LHCN-M2 (cell line): ENCODE results near the gene SH3GL2. TPM values are rescaled to one million over a fixed set of nuclear protein-coding genes. Genes with fewer than 3 reads are reported as not detected.
A peak's percentile ranks its signal among the peaks of the same experiment; 100 is the strongest.
"Not testable (repeated sequence)": the region's sequence is repeated elsewhere in the genome, so short reads cannot be mapped to it uniquely, and the experiment has no call there.

Source experiments
- DNase-seq: peaks from one replicate; pipeline ENCODE4 v3.0.0-alpha.2; 2012; ENCODE audit warnings: low read depth
- total RNA-seq: library from RNA; depleted of rRNA; stranded (reverse); fragments of >200 nt; gene quantifications from 2 replicates; pipeline ENCODE4 v1.2.3, GENCODE V29; 2014

SH3GL2 gene
- total RNA-seq, 1 experiment from 2014 or later: not detected

DNA sequence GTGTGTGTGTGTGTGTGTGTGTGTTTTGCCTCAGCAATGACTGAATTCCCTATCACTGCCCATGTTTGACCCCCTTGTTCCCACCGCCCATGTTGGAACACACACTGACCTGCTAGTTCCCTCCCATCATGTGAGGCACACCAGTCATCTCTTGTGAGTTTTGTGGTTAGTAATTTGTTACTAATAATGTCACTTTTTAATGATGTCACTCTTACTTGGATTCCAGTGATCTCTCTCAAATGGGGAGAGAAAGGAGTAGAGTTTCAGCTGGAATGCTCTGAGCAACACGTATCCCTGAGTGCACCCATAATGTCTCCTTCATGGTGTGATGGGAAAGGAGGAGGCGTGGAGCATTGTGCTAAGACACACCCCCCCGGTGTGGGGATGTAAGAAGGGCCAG lies 172.6 kb downstream of the SH3GL2 start:
- no peak for DNase-seq

DNA sequence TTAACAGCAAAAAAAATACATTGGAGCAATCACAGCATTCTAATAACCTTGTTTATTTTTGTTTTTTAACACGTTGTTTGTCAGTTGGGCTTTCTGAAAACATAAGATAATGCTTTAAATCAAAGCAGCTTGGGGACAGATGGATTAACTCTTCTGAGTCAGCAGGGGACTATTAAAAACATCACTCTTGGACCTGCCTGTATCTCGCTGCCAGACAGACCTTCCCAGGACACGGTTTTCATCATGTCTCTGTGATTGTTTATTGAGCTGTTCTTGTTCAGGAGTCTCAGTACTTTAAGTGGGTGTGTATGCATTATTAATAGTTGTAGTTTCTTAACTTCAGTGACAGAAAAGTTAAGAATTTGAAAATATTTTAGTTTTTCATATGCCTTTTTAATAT lies 173.2 kb downstream of the SH3GL2 start:
- DNase-seq: no peak

DNA sequence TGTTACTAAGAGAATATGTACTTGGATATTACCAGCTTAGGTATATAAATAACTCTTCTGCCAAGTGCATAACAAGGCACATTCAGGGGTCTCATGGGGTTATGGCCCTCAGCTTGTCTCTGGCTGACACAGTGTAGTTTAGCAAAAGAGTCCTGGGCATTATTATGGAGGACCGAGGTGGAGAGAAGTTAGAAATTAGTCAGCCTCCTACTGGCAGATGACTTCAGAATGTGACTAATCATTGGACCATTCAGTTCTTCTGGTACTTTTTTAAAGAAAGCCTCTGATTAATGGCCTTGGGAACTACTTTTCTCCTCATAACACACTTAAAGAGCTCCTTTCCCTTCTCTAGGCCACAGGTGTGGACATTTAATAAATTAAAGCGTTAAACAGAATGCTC lies 178.9 kb downstream of the SH3GL2 start:
- DNase-seq: no peak

DNA sequence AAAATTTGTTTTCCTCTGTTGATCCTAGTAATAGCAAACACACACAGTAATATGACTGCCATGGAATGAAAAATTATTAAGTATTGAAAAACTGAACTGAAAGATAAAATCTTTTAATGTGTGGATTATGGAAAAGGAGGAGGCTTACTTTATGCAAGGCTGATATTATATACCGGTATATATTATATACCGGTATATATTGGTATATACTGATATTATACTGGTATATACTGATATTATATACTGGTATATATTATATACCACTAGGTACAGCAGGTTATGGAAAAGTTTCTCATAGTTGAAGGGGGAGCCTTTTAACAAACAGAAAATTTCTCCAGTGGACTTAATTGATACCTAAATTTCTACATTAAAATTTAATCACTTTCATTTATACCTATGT lies 181.4 kb downstream of the SH3GL2 start:
- DNase-seq: no peak

DNA sequence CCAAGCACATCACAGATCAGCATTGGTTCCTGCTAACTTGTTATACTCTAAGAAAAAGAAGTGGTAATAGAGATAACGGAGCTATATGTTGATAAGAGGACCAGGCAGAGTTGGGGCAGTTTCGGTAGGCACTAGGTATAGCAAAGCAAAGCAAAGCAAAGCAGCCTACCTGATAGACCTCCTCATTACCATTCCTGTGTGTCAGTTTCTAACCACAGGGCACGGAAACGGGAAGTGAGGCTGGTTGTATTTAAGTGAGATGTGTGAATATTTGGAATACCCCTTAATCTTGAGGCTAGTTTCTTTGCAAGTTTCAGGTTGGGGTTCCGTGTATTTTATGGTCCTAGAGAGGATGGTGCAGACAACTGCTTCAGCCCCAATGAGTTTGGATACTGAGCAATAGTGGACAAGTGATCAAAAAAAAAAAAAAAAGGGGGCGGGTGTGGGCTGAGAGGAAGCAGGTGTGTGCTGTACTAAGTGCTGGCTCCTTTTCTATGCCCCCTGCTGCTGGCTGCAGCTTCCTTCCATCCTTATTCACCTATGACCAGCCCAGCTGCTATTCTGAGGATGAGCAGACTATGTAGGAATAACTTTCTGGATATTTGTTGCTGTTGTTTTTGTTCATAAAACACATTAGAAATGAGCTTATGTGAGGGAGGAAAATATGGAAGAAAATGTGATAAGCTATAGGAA lies 183.3 kb downstream of the SH3GL2 start:
- DNase-seq: no peak

DNA sequence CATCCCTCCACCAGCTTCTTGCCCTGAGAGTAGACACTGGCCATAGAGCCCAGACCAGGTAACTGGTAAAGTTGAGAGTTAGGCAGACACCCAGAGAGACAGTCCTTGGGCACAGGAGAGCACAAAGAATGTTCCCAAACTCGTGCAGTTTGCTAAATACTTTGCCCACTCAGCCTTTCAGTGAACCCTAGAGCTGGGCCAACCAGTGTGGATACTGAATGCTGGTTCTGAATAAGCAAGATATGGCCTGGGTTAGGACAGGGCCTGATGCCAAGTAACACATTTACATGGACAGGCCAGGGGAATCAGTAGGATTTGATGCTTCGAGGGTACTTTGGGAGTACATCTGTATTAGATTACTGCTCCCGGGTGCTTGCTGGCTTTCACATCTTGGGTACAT lies 185.4 kb downstream of the SH3GL2 start:
- no peak for DNase-seq

DNA sequence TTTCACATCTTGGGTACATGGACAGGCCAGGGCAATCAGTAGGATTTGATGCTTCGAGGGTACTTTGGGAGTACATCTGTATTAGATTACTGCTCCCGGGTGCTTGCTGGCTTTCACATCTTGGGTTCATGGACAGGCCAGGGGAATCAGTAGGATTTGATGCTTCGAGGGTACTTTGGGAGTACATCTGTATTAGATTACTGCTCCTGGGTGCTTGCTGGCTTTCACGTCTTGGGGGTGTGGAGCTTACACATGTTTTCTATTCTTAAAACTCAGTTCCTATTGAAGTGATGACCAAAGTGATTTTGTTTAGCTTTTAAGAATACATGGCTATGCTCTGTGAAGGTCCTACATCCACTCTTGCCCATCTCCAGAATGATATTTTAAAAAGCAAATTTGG lies 186.3 kb downstream of the SH3GL2 start:
- not testable (repeated sequence) for DNase-seq

DNA sequence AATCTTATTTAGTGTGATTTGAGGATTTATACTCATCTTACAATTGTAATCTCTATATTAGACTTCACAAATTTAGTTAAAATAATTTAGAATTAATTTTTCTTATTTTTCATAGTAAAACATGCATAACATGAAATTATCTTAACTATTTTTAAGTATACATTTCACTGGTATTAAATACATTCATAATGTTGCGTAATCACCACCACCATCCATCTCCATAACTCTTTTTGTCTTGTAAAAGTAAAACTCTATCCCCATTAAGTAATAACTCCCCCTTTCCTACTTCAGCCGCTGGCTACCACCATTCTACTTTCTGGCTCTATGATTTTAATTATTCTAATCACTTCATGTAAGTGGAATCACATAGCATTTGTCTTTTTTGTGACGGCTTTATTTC lies 193.4 kb downstream of the SH3GL2 start:
- no peak for DNase-seq

DNA sequence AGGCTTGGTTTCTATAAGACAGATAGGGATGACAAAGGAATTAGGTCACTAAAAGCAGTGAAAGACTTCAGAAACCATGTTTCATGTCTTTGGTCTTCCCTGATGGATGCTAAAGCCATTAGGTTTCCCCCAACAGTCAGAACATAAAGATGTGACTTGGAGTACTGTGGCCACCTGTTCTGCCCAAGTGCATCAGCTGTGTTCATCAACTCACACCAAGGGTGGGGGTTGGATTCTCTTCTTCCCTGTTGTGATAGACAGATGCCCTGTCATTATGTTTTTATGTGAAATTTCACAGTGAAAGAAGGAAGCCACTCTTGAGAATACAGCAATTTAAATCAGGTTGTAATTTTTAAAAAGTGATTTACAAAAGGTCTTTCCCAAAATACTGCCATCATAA lies 196.8 kb downstream of the SH3GL2 start:
- DNase-seq: no peak

DNA sequence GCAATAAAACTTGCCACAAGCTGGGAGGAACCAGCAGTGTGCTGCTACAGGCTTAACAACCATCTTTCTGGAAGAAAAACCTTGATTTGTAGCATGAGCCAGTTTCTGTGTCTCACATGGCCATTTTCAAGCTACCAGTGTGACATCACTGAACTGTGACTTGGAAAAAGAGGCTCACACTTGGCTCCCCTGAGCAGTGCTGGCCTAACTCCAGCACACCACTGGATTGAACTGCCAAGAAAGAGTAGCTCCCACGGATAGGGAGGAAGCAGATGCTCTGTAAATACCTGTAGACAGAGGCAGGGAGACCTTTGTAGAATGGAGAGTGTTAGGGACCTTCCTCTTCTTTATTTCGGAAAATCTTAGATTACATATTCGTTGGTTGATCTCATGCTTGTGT lies 197.9 kb downstream of the SH3GL2 start:
- no peak for DNase-seq

DNA sequence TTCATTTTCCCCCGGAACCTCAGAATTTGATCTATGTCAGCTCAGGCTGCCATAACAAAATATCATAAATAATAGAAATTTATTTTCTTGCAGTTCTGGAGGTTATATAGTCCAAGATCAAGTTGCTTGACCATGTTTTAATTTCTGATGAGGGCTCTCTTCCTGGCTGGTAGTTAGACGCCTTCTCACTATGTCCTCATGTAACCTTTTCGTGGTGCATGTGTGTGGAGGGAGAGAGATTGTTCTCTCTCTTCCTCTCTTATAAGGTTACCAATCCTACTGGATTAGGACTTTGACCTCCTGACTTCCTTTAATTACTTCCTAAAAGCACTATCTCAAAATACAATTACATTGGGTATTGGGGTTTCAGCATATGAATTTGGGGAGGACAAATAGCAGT lies 198.6 kb downstream of the SH3GL2 start:
- DNase-seq: no peak

DNA sequence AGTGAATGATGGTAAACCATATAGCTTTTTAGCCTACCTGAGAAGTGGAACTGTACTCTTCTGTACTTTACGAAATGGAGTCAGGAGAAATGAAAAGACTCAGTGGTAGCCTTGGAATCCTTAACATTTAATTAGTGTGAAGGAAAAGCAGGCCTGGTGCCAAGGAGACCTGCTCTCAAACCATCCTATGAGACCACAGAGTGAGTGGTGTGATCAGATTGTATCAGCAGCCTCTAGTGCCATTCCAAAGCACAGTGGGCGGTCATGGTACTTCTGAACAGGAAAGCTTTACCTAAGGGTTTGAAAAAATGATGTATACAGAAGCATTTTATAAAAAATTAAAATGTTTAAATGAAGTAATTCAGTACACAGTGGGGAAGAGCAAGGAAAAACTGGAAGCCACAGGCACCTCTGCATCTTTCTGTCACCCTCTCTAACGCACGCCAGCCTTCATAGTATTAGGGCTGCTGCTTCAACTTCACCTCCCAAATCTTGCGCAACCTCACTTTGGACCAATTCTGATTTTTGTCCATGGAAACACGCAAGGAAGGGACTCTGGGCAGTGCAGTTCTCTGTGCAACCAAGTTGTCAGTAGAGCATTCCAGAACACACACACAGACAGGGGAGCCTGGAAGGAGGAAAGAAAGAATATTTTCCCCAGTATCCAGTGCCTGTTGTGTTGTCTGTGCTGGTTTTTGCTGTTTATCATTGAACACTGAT lies 203.7 kb downstream of the SH3GL2 start:
- no peak for DNase-seq

DNA sequence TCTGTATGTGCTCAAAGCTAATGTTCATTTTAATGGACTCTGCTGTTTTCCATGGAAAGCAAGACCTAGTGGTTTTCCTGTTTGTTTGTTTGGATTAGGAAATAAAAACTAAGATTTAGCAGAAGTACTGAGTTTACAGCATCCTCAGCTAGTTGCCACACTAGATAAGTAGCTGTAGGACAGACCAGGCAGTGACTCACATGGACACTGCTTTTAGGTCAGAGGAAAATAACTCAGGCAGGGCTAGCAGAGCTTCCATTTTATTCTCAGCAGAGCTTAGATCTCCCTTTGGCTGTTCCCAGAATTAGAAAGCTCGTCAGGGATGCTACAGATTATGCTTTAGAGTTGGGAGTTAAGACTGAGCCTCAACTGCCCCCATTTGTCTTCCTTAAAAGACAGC lies 204.4 kb downstream of the SH3GL2 start:
- DNase-seq: no peak

DNA sequence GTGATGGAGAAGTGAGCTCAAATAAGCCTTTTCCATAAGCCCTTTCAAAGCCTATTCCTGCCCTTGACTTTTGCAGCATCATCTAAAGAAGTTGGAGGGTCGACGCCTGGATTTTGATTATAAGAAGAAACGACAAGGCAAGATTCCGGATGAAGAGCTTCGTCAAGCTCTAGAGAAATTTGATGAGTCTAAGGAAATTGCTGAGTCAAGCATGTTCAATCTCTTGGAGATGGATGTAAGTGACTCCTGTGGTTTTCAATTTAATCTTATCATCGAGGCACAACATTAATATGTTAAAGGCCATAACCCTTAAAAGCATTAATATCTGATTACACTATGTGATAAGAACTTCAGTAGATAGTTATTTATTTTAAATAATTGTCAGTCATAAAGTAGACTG lies 210.4 kb downstream of the SH3GL2 start:
- no peak for DNase-seq

DNA sequence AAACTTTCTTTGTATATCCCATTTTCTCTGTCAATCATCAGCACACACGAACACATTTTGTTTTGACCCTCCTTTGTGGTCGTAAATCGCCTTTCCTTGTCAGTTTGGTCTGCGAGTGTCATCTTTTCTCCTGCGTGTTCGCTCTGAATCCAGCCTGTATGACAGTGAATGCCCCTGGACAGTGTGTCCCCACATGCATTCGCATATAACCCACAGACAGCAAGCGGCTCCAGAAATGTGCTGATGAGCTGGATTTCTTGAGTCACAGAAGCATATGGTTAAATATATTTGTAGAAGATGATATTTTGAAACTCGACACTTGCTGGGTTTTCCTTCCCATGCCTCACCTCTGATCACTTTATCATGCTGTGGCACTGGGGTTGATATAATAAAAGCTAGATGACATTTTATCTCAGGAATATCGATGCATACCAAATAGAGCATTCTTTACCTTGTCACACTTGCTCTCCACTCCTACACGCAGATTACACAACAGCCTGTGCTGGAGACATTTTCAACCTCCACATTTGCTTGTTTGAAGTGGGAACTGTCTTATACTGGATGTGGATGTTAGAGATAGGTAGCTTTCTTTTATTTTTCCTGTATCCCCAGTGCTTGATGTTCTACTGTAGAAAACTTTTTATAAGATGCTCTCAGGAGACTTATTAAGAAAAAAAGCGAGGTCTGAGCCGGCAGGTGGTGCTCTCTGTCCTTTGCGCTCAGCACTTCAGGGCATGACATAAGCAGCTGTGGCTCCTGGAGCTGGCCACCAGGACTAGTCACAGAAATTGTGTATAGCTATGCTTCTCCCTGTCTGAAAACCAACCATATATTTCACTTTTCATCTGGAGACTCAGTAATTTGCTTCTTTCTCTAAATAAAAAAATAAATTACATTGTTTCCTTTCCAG lies 215.1 kb downstream of the SH3GL2 start:
- DNase-seq: peak; percentile 44

DNA sequence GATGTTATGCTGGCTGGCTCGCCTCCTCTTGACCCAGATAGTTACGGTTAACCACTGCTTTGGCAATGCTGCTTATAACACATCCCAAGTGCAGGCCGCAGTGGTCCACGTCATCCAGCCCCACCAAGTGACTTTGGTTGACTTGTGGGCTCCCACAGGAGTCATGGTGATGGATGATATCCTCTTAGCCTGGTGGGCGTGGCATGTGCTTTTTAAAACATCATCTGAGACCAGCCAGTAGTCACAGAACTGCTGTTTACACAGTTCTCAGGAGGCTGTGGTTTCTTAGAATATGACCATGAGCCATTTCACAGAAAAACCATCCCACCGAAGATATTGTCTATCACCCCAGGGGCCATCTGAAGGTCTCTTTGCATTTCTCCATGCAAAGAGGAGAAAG lies 216.9 kb downstream of the SH3GL2 start:
- no peak for DNase-seq

DNA sequence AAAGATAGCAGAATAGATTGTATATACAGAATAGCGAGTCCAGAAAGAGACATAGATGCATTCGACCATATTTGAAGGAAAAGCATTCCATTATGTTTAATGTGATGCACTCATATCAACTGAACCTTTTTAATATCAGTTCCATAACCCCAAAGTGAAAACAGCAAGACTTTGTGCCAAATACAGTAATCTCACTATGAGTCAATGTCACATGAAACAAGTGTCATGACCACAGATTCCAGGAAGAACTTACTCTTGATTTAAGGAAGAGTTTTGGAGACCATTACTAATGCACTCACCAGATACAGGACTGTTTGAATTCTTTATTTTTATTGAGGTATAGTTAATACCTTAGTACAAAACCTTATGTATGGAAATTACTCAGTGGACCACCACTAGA lies 220.5 kb downstream of the SH3GL2 start:
- peak; percentile 45 for DNase-seq

DNA sequence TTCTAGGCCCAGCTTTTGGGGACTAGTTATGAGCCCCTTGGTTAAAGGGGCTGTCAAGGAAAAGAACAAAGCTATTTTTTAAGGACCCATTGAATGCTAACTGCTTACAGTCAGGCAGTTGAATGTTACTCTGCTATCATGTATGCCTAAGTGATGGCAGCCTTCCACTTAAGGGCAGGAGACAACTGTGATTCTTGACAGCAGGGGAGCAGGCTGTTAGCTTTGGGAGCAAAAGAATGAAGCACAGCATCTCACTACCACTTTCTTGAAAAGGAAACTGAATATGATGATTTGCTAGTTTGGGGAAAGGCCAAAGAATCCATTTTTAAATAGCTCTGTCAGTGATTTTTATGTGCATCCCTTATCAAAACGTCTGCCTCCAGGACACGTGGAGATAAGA lies 221.6 kb downstream of the SH3GL2 start:
- no peak for DNase-seq

DNA sequence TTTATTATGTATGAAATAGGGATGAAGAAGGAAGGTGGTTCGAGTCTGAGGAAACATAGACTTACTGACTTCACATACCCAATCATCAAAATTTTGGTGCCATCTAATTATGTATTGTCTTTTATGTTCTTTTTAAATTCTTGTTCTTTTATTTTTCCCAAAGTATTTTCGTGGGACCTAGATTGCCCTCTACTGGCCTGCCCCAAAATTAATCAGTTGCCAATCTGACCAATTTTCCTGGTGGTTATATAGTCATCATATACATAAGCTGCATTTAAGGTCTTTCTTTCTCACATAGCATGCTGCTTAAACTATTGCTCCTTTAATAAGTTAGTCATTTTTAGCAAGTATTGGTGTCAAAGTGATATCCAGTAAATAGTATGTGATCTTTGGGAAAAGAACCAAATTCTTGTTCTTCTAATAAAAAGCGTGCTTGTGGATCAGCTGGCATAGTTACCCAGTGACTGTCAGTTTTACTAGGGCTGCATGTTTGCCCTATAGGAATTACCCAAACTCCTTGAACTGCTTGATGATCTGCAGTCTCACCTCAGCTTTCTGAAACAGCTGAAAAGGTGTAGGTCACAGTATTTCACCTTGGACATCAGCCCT lies 223.5 kb downstream of the SH3GL2 start:
- DNase-seq: no peak

DNA sequence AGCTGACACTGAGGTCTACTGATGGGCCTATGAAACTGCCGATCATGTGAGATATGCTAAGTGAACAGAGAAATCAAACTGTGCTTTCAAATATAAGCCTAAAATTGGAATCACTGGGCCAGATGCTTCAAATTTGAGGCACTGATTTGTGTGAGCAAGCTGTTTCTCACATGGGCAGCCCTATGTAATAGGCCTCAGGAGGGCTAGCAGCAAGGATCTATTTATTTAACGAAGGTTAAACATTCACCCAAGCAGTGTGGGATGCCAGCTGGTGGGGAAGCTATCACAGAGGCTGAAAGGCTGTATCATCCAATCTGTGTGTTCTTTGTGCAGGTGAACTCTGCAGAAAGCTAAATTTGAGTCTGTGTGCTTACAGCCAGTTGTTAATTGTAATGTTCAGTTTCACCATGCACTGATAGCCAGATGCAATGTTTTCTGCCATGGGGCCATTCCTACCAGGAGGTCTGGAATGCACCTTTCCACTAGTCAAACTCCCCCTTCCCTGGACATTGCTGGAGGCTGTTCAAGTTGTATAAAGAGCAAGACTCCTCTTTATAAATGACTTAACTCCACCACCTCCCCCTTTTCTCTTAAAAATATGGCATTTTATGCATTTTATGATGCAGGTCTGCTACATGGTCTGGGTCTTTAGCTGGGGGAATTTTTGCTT lies 228.9 kb downstream of the SH3GL2 start:
- DNase-seq: no peak

DNA sequence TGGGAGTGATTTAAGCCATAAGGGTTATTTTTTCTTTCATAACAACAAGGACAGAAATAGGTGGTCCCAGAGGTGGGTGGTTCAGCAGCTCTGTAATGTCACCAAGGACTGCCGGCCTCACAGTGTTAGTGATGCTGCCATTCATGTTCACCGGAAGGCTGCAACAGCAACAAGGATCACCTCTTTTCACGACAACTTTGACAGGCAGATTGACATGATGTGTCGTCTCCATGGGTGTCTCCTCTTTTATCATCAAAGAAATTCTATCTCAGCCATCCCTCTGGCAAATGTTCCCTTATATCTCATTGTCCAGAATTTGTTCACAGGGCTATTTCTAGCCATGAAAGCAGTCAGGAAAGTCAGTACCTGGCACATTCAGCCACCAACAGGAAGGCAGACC lies 231.5 kb downstream of the SH3GL2 start:
- no peak for DNase-seq
